Activated CD4-positive, alpha-beta T cell treated with anti-CD3 and anti-CD28 coated beads, Interleukin-2, amount 10 ng/mL, durations not matched to agents 7 days and 5 days (primary cell): Measurements from ENCODE around the gene ZFHX2. TPM values are rescaled to one million over a fixed set of nuclear protein-coding genes. Genes with fewer than 3 reads are reported as not detected.

Source experiments
- CTCF ChIA-PET: fragments of 350-600 bp; sonication (Branson Sonifier 250); formaldehyde crosslinking; loops from one replicate; lab custom pipeline; 2021; ENCODE audit warnings: antibody characterized with exemption; lab: Charles Lee
- POLR2A ChIA-PET: fragments of 350-600 bp; sonication (Branson Sonifier 250); formaldehyde crosslinking; loops from one replicate; lab custom pipeline; 2021; ENCODE audit warnings: antibody characterized with exemption; lab: Charles Lee
- DNase-seq: peaks from one replicate; pipeline ENCODE4 v3.0.0-alpha.2; 2020
- H3K27ac Mint-ChIP-seq: one replicate; pipeline ENCODE4 v1.8.0; 2021; ENCODE audit warnings: mild to moderate bottlenecking, moderate library complexity, mixed read lengths
- H3K27me3 Mint-ChIP-seq: one replicate; pipeline ENCODE4 v1.8.0; 2021; ENCODE audit warnings: mixed read lengths
- H3K36me3 Mint-ChIP-seq: one replicate; pipeline ENCODE4 v1.8.0; 2021; ENCODE audit warnings: low read depth, mixed read lengths
- H3K4me1 Mint-ChIP-seq: one replicate; pipeline ENCODE4 v1.8.0; 2021; ENCODE audit warnings: mixed read lengths
- H3K4me3 Mint-ChIP-seq: one replicate; pipeline ENCODE4 v1.8.0; 2021; ENCODE audit warnings: mild to moderate bottlenecking, moderate library complexity, mixed read lengths
- H3K9me3 Mint-ChIP-seq: one replicate; pipeline ENCODE4 v1.8.0; 2021; ENCODE audit warnings: mixed read lengths
- total RNA-seq, 2 experiments: library from RNA; stranded (reverse); gene quantifications; one replicate each; pipeline ENCODE4 v1.2.3, GENCODE V29; 2021

Gene ZFHX2
- total RNA-seq, 2 experiments from 2014 or later = 1.0 to 1.1 TPM

DNA sequence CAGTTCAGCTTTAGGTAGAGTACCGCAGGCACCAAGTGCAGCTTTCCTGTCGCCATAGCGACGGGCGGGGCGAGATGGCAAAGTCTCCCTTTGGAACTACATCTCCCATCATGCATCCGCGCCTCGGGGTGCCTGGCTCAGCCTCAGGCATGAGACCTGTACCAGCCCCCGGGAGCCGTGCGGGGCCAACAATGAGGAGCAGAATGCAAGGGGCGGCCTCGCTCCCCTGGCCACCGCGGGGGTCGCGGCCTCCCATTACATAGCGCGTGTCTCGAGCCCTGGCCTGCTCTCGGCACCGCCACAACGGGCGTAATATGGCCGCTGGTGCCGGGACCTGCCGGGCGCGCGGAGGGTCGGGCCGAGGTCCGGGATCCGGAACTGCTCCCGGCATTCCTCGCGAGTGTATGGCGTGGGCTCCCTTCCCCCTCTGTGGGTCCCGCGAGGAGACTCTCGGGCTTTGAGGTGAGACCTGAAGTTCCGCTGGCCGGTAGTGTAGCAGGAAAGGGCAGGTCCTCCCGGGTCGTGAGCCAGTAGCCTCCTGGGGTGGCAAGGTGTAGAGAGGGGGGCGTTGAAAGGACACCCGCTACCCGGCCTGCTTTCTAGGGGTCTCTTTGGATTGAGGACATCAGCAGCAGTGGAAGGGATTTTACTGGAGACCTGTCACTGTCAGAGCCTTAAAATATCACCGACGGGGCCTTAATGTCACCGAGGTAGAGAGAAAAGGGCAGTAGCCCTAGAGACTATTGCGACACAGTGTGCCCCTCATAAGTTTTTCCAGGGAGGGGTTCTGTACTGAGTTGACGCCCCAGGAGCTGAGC, 4.5 kb upstream of the ZFHX2 start, which contains the start of gene THTPA:
THTPA (plus strand) TSS at position 390 of the 818 bp plus-strand sequence. CDS start 487 bp downstream, outside the sequence.
- peaks cover 23% of the 10 kb centered on the region for H3K36me3 Mint-ChIP-seq
- ChIA-PET CTCF (interaction anchor here (1.0 to 8.6 kb wide), 3 partner anchors 16 to 398 kb away, joined by 3 to 96 read pairs (median 6); partner anchors contain the start of gene DHRS4), POLR2A (interaction anchor here (0.6 kb wide), 3 partner anchors 13 to 790 kb away, joined by 3 to 8 read pairs (median 3); no protein-coding TSS in a partner anchor)
- DNase-seq = peak; percentile 96
- peaks cover 49% of the 10 kb centered on the region for H3K4me1 Mint-ChIP-seq
- H3K27me3 Mint-ChIP-seq = no peaks in the 10 kb centered on the region
- H3K27ac Mint-ChIP-seq = peak within 1 kb of the TSS; percentile 96
- no peaks in the 10 kb centered on the region for H3K9me3 Mint-ChIP-seq
- peak within 1 kb of the TSS; percentile 90 for H3K4me3 Mint-ChIP-seq

DNA sequence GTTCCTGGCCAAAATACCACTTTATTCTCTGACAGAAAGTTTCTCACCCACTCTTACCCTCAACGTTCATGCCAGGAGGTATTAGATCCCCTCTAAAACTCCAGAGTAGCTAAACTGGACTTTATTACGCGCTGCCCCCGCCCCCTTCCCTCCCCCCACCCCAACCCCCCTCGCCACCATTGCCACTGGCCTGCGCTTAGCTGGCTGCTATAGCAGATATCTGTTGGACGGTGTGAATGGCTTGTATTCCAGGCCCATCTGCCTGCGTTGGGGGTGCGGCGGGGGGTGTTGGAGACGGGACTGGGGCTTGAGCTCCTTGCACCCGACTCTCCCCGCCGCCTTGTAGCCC, 3.9 kb upstream of the ZFHX2 start:
- Mint-ChIP-seq H3K4me1 (peaks cover 49% of the 10 kb centered on the region), H3K4me3 (peak overlapping the region; percentile 90), H3K36me3 (peaks cover 19% of the 10 kb centered on the region), H3K27ac (peak overlapping the region; percentile 96), H3K27me3 (no peaks in the 10 kb centered on the region), H3K9me3 (no peaks in the 10 kb centered on the region)
- no peak for DNase-seq
- ChIA-PET CTCF (interaction anchor here (2.3 kb wide), 1 partner anchor 16 kb away, joined by 6 read pairs; no protein-coding TSS in a partner anchor), POLR2A (interaction anchor here (0.6 kb wide), 3 partner anchors 210 to 789 kb away, joined by 3 to 8 read pairs (median 3); no protein-coding TSS in a partner anchor)

DNA sequence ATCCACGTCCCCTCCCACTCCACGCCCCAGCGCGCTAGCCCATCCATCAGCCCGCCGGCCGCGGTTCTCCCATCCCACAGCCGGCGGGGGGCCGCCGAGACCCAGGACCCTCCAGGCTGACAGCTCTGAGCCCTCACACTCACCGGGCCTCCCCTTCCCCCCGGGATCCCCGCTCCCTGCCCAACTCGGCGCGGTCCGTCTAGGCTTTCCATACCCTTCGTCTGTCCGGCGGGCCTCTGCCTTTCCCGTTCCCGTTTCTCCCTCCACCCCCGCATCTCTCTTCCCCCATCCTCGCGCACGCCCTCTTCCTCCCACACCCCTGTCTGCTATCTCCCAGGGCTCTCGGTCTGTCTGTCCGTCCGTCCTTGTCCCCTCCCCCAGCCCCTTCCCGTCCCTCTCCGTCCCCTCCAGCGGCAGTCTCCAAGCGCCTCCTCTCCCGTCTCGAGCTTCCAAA, 726 bp downstream of the ZFHX2 start:
- Mint-ChIP-seq H3K4me3 (no peak overlapping the region), H3K27me3 (no peaks in the 10 kb centered on the region), H3K36me3 (no peaks in the 10 kb centered on the region), H3K4me1 (peaks cover 18% of the 10 kb centered on the region), H3K9me3 (no peaks in the 10 kb centered on the region), H3K27ac (peak overlapping the region; percentile 89)
- POLR2A ChIA-PET = no interaction called here
- no peak for DNase-seq
- CTCF ChIA-PET = interaction anchor here (1.5 to 1.8 kb wide), 2 partner anchors 9 kb away, joined by 3 to 5 read pairs; no protein-coding TSS in a partner anchor

DNA sequence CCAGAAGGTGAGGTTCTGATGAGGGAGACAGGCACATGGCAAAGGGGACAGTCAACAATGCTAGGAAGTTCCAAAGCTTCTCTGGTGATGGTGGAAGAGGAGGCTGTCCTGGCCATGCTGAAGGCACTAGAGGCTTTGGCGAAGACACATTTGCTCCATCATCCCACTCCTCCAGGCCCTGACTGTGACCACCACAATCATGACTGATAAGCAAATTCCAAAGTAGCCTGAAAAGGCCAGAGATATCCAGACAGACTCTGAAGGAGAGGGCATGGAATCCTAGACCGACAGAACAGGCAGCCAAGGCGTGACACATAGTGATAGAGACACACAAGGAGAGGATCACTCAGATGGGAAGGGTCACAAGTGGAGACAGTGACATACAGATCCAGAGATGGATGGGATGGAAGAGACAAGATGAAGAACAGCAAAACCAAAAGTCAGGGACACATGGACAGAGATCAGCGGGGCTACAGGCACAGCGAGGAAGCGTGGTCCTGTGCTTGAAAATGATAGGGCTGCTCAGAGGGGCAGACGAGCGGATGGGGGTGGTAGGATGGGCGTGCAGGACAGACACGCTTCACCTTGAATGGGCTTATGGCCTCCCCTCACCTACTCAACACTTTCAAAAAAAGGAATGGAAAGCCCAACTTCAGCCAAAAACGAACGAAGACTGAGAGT, 1.3 kb downstream of the ZFHX2 start:
- no peak for DNase-seq
- no peaks in the 10 kb centered on the region for H3K9me3 Mint-ChIP-seq
- H3K4me1 Mint-ChIP-seq = peaks cover 16% of the 10 kb centered on the region
- H3K27me3 Mint-ChIP-seq = no peaks in the 10 kb centered on the region
- ChIA-PET CTCF (interaction anchor here (1.0 to 2.0 kb wide), 4 partner anchors 10 to 17 kb away, joined by 3 to 7 read pairs (median 3); no protein-coding TSS in a partner anchor), POLR2A (interaction anchor here (1.0 kb wide), 1 partner anchor 72 kb away, joined by 3 read pairs; no protein-coding TSS in a partner anchor)
- no peaks in the 10 kb centered on the region for H3K36me3 Mint-ChIP-seq
- H3K4me3 Mint-ChIP-seq = no peak overlapping the region
- no peak overlapping the region for H3K27ac Mint-ChIP-seq

DNA sequence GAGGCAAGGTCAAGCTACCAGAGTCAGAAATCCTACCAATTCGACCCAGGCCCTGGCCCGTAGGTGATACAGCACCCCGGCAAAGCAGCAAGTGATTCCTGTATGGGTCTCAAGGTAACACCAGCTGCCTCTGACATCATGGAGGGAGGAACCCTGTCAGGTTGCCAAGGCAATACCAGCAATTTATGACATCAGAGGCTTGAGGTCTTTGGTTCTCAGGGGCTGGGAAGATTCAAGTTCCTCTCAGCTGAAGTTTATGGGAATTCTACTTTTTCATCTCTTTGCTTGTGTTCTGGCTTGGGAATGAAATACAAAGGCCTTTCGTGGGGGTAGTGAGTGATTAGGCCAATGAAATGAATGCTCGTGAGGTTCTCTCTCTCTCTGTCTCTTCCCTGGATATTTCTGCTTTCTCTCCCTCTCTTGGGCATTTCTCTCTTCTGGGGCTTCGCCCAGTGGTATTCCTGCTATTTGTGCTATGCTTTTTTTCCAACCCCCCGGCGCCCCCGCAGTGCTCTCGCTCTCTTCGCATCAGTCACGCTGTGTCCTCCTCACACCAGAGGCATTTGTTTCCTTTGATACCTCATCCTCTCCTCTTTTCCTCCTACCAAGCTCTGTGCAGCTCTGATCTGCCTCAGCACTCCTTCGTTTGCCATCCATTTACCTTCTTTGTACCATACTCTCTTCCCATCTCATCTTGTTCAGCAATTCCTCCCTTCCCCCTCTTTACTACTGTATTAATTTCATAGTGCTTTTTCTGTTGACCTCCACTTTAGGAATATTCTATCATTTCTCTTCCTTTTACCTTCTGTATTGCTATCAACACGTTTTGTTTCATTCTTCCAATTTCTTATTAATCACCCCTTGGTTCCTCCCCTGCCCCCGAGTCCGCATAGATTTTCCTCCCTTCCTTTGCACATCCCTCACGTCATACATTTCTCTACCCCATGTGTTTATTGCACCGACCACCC, 2.9 kb downstream of the ZFHX2 start:
- Mint-ChIP-seq H3K9me3 (no peaks in the 10 kb centered on the region), H3K4me1 (peaks cover 8% of the 10 kb centered on the region), H3K27ac (no peak overlapping the region), H3K27me3 (no peaks in the 10 kb centered on the region), H3K36me3 (no peaks in the 10 kb centered on the region), H3K4me3 (no peak overlapping the region)
- ChIA-PET CTCF (interaction anchor here (0.5 to 2.0 kb wide), 9 partner anchors 10 to 233 kb away, joined by 3 to 7 read pairs (median 3); no protein-coding TSS in a partner anchor), POLR2A (interaction anchor here (1.0 kb wide), 1 partner anchor 71 kb away, joined by 3 read pairs; no protein-coding TSS in a partner anchor)
- DNase-seq = no peak

DNA sequence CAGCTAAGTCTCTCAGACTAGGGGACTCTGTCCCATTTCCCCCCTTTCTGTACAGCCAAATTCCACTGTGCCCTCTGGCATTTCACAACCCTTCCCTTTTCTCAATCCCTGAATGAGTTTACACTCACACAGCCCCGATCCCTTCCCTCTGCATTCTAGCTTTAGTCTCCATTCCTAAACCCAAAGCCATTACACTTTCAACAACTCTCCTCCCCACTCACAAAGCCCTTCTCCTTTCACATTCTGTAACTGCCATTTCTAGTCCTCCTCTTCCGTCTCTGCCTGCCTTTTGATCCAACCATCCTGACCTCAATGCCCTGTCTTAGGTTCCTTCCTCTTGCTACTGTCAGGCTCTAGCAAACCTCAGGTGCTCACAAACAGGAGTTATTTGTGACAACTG, 3.6 kb downstream of the ZFHX2 start:
- CTCF ChIA-PET = interaction anchor here (1.2 kb wide), 2 partner anchors 9 to 18 kb away, joined by 3 read pairs; no protein-coding TSS in a partner anchor
- H3K4me3 Mint-ChIP-seq = no peak overlapping the region
- no peaks in the 10 kb centered on the region for H3K36me3 Mint-ChIP-seq
- peaks cover 8% of the 10 kb centered on the region for H3K4me1 Mint-ChIP-seq
- POLR2A ChIA-PET = no interaction called here
- DNase-seq = no peak
- H3K9me3 Mint-ChIP-seq = no peaks in the 10 kb centered on the region
- no peaks in the 10 kb centered on the region for H3K27me3 Mint-ChIP-seq
- H3K27ac Mint-ChIP-seq = no peak overlapping the region

DNA sequence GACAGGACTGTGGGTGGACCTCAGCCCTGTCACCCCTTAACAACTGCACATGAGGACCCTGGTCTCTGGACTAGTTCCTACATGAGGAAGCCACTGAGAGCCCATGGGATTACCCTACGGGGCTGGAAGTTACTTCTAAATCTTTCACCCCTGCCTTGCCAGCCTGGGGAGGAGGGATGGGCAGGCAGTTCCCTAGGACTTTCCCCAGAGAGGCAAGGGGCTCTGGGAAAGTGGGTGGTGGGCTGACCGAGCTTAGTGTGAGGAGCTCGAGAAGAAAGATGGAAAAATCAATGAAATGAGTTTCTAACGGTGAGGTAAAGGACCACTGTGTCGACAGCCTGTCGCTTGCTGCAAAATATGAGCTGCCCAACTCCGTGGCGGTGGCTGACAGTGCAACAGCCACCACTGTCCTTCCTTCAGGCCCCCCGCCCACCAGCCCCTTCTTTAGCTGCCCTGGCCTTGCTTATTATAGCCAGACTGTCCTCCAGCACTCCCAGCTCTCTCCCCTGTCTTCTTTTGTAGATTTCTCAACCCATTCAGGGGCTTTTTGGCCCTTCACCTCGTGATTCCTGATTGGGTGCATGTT, 5.0 kb downstream of the ZFHX2 start:
- H3K9me3 Mint-ChIP-seq = no peaks in the 10 kb centered on the region
- H3K4me3 Mint-ChIP-seq = no peak overlapping the region
- POLR2A ChIA-PET = no interaction called here
- DNase-seq = no peak
- H3K36me3 Mint-ChIP-seq = no peaks in the 10 kb centered on the region
- H3K4me1 Mint-ChIP-seq = peaks cover 3% of the 10 kb centered on the region
- H3K27ac Mint-ChIP-seq = no peak overlapping the region
- no peaks in the 10 kb centered on the region for H3K27me3 Mint-ChIP-seq
- CTCF ChIA-PET = interaction anchor here (1.1 kb wide), 1 partner anchor 9 kb away, joined by 3 read pairs; no protein-coding TSS in a partner anchor

DNA sequence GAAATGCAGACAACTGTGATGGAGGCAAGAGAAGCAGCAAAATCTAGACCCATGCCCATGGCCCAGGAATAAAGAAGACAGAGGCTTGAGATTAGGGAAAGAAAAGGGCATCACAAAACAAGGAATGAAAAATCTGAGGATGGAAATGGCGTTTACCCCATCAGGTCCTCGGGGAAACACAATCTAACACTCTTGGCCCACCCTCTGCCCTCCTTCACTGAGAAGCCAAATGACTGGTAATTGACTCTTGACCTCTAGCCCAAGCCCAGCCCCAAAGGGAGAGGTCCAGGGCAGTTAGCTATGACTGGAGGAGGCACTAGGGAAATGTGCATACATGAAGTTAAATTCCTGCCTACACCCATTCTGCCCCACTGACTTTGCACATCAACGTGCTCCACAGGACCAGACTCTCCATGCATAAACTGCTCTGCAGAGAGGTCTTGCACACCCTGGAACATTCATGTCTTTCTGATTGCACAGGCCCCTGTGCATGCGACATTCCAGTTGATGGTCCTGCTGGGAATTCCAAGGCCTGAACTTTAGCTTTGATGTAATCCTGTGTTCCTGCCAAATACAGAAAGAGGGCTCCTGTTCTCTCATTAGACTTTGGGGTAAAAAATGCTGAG, 5.7 kb downstream of the ZFHX2 start:
- no peak for DNase-seq
- no peak overlapping the region for H3K4me3 Mint-ChIP-seq
- no peaks in the 10 kb centered on the region for H3K36me3 Mint-ChIP-seq
- no peaks in the 10 kb centered on the region for H3K27me3 Mint-ChIP-seq
- H3K4me1 Mint-ChIP-seq = no peaks in the 10 kb centered on the region
- ChIA-PET CTCF (interaction anchor here (1.1 kb wide), 1 partner anchor 9 kb away, joined by 3 read pairs; no protein-coding TSS in a partner anchor), POLR2A (no interaction called here)
- no peaks in the 10 kb centered on the region for H3K9me3 Mint-ChIP-seq
- H3K27ac Mint-ChIP-seq = no peak overlapping the region

DNA sequence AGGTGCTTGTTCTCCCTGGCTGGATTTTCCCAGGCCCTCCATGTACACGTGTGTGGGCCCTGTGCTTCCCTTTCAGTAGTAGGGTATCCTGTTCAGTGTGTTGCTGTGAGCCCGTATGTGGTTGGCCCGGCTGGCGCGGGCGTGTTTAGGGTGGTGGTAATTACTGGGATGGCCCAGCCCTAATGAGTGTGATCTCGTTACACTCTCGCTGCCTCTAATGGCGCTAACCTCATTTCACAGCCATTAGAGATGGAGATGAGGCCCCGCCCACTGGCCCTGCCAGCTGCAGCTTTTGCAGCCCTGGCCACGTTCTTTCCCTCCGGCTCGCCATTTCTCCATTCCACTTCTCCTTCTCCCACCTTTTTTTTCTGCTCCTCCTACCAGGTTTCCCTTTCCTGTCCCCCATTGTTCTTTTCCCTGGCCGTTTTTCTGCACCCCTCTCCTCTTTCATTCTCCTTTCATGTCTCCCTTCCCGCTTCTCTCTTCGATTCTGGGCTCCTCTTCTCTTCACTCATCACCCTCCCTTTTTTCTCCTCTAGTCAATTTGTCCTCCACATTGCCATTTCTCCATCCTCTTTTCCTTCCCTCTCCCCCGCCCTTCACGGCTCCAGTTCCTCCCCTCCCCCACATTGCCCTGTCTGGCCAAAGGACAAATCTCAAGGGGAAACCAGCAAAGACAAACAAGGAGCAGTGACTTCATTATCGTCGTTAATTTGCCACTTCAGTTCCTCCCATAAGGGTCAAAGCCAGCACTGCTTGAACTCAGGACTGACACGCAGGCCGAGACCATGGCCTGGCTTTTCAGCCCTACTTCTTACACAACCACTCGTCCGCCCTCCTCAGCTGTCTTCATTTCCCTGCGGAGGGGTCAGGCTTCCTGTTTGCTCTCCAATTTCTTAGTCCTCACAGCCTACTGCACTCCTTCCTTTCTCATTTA, 6.8 kb downstream of the ZFHX2 start:
- Mint-ChIP-seq H3K36me3 (no peaks in the 10 kb centered on the region), H3K9me3 (no peaks in the 10 kb centered on the region), H3K4me1 (no peaks in the 10 kb centered on the region), H3K4me3 (no peak overlapping the region), H3K27ac (no peak overlapping the region), H3K27me3 (no peaks in the 10 kb centered on the region)
- ChIA-PET POLR2A (no interaction called here), CTCF (interaction anchor here (1.0 kb wide), 1 partner anchor 15 kb away, joined by 4 read pairs; no protein-coding TSS in a partner anchor)
- no peak for DNase-seq

DNA sequence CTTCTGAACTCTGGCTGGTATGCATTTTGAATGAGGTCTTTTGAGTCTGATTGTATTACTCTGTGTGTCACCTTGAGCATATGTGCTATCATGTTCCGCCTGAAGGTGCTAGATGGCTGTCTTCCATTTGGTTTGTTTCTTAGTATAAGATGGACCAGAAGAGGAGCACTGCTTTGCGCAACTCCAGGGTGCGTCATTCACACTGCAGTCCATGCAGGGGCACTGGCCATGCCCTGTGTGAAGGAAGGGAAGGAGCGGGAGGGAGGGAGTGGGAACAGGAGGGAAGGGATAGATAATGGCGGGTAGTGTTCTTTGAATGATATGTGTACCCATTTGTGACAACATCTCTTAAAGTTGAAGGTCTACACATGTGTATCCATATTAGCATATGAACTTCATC, 8.2 kb downstream of the ZFHX2 start:
- POLR2A ChIA-PET = no interaction called here
- DNase-seq = no peak
- H3K4me1 Mint-ChIP-seq = peaks cover 3% of the 10 kb centered on the region
- peaks cover 2% of the 10 kb centered on the region for H3K27me3 Mint-ChIP-seq
- CTCF ChIA-PET = interaction anchor here (0.7 to 1.3 kb wide), 4 partner anchors 11 to 603 kb away, joined by 3 to 4 read pairs (median 4); no protein-coding TSS in a partner anchor
- no peaks in the 10 kb centered on the region for H3K9me3 Mint-ChIP-seq
- no peaks in the 10 kb centered on the region for H3K36me3 Mint-ChIP-seq
- no peak overlapping the region for H3K27ac Mint-ChIP-seq
- no peak overlapping the region for H3K4me3 Mint-ChIP-seq
